ENCODE results near the gene RGS6.

RGS6 gene

GRCh38 chr14:72583316-72584272 lies 651.4 kb downstream of the RGS6 start:
- Mint-ChIP-seq H3K4me1 (peaks cover 5% of the 10 kb centered on the region), H3K9me3 (no peaks in the 10 kb centered on the region), H3K27me3 (no peaks in the 10 kb centered on the region), H3K36me3 (no peaks in the 10 kb centered on the region), H3K27ac (no peak overlapping the region), H3K4me3 (no peak overlapping the region)
- no peak for ATAC-seq

- Mint-ChIP-seq H3K4me1 (peaks cover 26% of the 10 kb centered on the region), H3K36me3 (no peaks in the 10 kb centered on the region), H3K9me3 (no peaks in the 10 kb centered on the region), H3K27ac (peak overlapping the region; percentile 20), H3K27me3 (no peaks in the 10 kb centered on the region), H3K4me3 (no peak overlapping the region)
- ATAC-seq, result peak; percentile 82
Measured at GRCh38 chr14:72588521-72588920, 656.3 kb downstream of the RGS6 start.

GRCh38 chr14:72589652-72590051 lies 657.4 kb downstream of the RGS6 start:
- ATAC-seq, result no peak
- no peaks in the 10 kb centered on the region for H3K27me3 Mint-ChIP-seq
- peaks cover 34% of the 10 kb centered on the region for H3K4me1 Mint-ChIP-seq
- no peak overlapping the region for H3K27ac Mint-ChIP-seq
- H3K36me3 Mint-ChIP-seq, result no peaks in the 10 kb centered on the region
- no peak overlapping the region for H3K4me3 Mint-ChIP-seq
- no peaks in the 10 kb centered on the region for H3K9me3 Mint-ChIP-seq

- no peaks in the 10 kb centered on the region for H3K36me3 Mint-ChIP-seq
- peaks cover 42% of the 10 kb centered on the region for H3K4me1 Mint-ChIP-seq
- H3K9me3 Mint-ChIP-seq, result no peaks in the 10 kb centered on the region
- ATAC-seq, result no peak
- H3K27ac Mint-ChIP-seq, result no peak overlapping the region
- H3K27me3 Mint-ChIP-seq, result no peaks in the 10 kb centered on the region
- peak overlapping the region; percentile 50 for H3K4me3 Mint-ChIP-seq
Measured at GRCh38 chr14:72590577-72590976, 658.3 kb downstream of the RGS6 start.

GRCh38 chr14:72591391-72591790 lies 659.2 kb downstream of the RGS6 start:
- ATAC-seq, result no peak
- no peaks in the 10 kb centered on the region for H3K27me3 Mint-ChIP-seq
- no peak overlapping the region for H3K27ac Mint-ChIP-seq
- H3K36me3 Mint-ChIP-seq, result no peaks in the 10 kb centered on the region
- no peak overlapping the region for H3K4me3 Mint-ChIP-seq
- peaks cover 46% of the 10 kb centered on the region for H3K4me1 Mint-ChIP-seq
- H3K9me3 Mint-ChIP-seq, result no peaks in the 10 kb centered on the region

- Mint-ChIP-seq H3K4me1 (peaks cover 52% of the 10 kb centered on the region), H3K36me3 (no peaks in the 10 kb centered on the region), H3K9me3 (no peaks in the 10 kb centered on the region), H3K27ac (peak overlapping the region; percentile 33), H3K27me3 (no peaks in the 10 kb centered on the region), H3K4me3 (no peak overlapping the region)
- peak; percentile 64 for ATAC-seq
Measured at GRCh38 chr14:72594099-72594901, 662.1 kb downstream of the RGS6 start.

DNA sequence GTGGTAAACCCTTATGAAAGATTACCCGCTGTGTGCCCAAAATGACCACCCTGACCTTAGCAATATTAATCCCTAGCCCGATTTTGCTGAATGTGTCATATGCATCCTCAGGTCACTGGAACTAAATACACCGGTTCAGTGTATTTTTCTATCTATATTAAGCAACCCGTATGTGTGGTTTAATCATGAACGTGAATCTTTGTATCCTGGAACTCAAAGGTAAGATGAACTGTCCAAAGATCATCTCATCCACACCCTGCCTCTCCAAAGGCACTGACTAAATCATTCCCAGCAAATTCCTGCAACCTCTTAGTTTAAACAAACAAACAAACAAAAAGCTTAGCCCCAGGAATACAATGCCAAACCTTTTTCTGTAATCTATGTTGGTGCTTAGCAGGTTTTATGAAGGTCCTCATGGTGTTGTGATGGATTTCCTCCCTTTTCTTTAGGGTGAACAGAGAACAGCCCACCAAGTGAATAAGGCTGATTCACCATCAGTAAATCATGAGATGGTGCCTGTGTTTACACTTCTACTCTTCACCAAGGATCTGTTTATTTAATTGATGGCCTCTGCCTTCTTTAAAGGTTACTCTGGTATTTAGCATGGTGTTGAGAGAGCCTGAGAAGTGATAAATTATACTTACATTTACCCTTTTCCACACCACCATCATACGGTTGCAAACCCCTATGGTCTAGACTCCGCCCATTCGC lies 663.1 kb downstream of the RGS6 start:
- Mint-ChIP-seq H3K27ac (no peak overlapping the region), H3K36me3 (no peaks in the 10 kb centered on the region), H3K4me3 (no peak overlapping the region), H3K4me1 (peaks cover 52% of the 10 kb centered on the region), H3K27me3 (peaks cover 6% of the 10 kb centered on the region), H3K9me3 (no peaks in the 10 kb centered on the region)
- no peak for ATAC-seq

DNA sequence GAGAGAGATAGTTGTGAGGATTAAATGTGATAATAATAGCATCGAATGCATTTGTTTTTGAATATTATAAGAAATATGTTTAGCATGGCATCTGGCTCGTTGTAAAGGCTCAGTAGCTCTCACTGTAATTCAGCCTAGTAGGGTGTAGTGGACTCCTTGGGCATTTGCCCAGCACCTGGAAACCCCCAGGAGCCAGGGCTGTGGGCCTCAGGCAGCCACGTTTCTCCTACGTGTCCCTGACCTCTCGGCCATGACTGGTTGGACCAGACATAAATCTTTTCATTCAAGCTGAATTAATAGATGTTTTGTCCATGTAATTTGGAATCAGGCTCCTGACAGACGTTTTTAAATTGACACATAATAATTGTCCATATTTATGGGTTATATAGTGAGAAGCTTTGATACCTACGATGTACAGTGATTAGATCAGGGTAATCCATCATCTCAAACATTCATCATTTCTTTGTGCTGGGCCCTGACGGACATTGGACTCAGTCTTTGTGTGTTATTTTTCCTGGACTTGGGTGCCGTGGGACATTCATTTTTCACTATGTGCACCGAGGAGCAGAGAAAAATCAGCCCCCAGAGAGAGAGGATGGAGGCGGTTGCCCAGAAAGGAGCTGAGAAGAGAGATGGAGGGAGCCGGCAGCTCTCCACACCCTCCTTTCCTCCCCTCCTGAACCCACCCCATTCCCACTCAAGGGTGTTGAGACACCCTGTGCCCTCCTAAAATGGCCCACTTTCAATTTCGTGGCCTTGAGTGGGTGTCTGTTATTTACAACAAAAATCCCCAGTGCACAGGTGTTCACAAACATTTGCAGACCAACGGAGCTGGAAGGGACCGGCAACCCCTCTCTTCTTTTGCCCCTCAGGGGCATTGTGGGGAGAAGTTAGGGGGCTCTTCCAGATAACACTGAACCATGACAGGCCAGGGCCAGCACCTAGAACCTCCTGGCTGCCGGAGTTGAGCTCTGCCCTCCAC lies 665.3 kb downstream of the RGS6 start:
- H3K36me3 Mint-ChIP-seq, result no peaks in the 10 kb centered on the region
- H3K4me3 Mint-ChIP-seq, result peak overlapping the region; percentile 53
- H3K27ac Mint-ChIP-seq, result peak overlapping the region; percentile 66
- peaks cover 42% of the 10 kb centered on the region for H3K4me1 Mint-ChIP-seq
- H3K9me3 Mint-ChIP-seq, result no peaks in the 10 kb centered on the region
- peak; percentile 54 for ATAC-seq
- H3K27me3 Mint-ChIP-seq, result peaks cover 13% of the 10 kb centered on the region

- Mint-ChIP-seq H3K4me1 (peaks cover 42% of the 10 kb centered on the region), H3K27ac (peak overlapping the region; percentile 66), H3K9me3 (no peaks in the 10 kb centered on the region), H3K36me3 (no peaks in the 10 kb centered on the region), H3K27me3 (peaks cover 13% of the 10 kb centered on the region), H3K4me3 (peak overlapping the region; percentile 53)
- ATAC-seq, result peak; percentile 83
Measured at GRCh38 chr14:72598306-72598705, 666.1 kb downstream of the RGS6 start.

- H3K36me3 Mint-ChIP-seq, result no peaks in the 10 kb centered on the region
- H3K4me3 Mint-ChIP-seq, result peak overlapping the region; percentile 27
- no peak overlapping the region for H3K27ac Mint-ChIP-seq
- ATAC-seq, result no peak
- H3K27me3 Mint-ChIP-seq, result peaks cover 13% of the 10 kb centered on the region
- H3K4me1 Mint-ChIP-seq, result peaks cover 33% of the 10 kb centered on the region
- H3K9me3 Mint-ChIP-seq, result no peaks in the 10 kb centered on the region
Measured at GRCh38 chr14:72599579-72600470, 667.6 kb downstream of the RGS6 start.

- Mint-ChIP-seq H3K4me3 (no peak overlapping the region), H3K9me3 (no peaks in the 10 kb centered on the region), H3K4me1 (peaks cover 27% of the 10 kb centered on the region), H3K27ac (no peak overlapping the region), H3K27me3 (peaks cover 13% of the 10 kb centered on the region), H3K36me3 (no peaks in the 10 kb centered on the region)
- no peak for ATAC-seq
Measured at GRCh38 chr14:72600551-72601330, 668.5 kb downstream of the RGS6 start.

GRCh38 chr14:72603639-72604038 lies 671.4 kb downstream of the RGS6 start:
- Mint-ChIP-seq H3K4me1 (peaks cover 9% of the 10 kb centered on the region), H3K4me3 (no peak overlapping the region), H3K9me3 (no peaks in the 10 kb centered on the region), H3K27ac (no peak overlapping the region), H3K27me3 (peaks cover 13% of the 10 kb centered on the region), H3K36me3 (no peaks in the 10 kb centered on the region)
- no peak for ATAC-seq

DNA sequence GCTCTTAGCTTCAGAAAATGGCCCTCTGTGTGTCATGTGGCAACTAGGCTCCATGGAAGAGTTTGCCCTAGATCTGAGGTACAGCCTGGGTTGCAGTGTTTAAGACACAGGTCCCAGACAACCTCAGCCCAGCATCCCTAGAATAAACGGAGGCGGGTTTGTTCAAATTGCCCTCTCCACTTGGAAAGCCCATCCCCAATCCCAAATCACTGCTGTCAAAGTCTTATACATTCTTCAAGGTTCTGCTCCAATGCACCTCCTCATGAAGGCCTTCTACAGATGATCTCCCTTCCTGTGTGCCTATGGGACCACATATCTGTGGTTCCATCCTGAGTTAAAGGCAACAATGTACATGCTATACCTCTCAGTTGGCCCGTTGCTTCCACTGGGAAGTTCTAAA lies 671.9 kb downstream of the RGS6 start:
- Mint-ChIP-seq H3K27me3 (peaks cover 13% of the 10 kb centered on the region), H3K27ac (no peak overlapping the region), H3K4me3 (no peak overlapping the region), H3K36me3 (no peaks in the 10 kb centered on the region), H3K4me1 (peaks cover 8% of the 10 kb centered on the region), H3K9me3 (no peaks in the 10 kb centered on the region)
- ATAC-seq, result no peak

Measured in stimulated activated memory B cell treated with anti-CD40 and anti-IgM and Interleukin-4, amounts not matched to agents 10 μg/mL and 1 μg/mL and 100 μg/mL, for 72 hours (primary cell).